Left ventricle myocardium inferior (tissue), 1 donor: ENCODE measurements around the gene KMT2D. TPM values are rescaled to one million over a fixed set of nuclear protein-coding genes. Genes with fewer than 3 reads are reported as not detected.

ENCODE experiments used
- DNase-seq: peaks from one replicate; pipeline ENCODE4 v3.0.0-alpha.2; 2020
- H3K27ac ChIP-seq: fragments of 200-600 bp; replicated peaks from 2 replicates; pipeline ENCODE4 v1.8.0; 2021
- H3K27me3 ChIP-seq: fragments of 200-600 bp; 2 replicates; pipeline ENCODE4 v1.8.0; 2021; ENCODE audit warnings: low read depth
- H3K36me3 ChIP-seq: fragments of 200-600 bp; 2 replicates; pipeline ENCODE4 v1.8.0; 2021
- H3K4me1 ChIP-seq: fragments of 200-600 bp; 2 replicates; pipeline ENCODE4 v1.8.0; 2021
- H3K4me3 ChIP-seq: fragments of 200-600 bp; 2 replicates; pipeline ENCODE4 v1.8.0; 2021; ENCODE audit warnings: mild to moderate bottlenecking, moderate library complexity
- H3K9me3 ChIP-seq: fragments of 200-600 bp; replicated peaks from 2 replicates; pipeline ENCODE4 v1.8.0; 2021
- intact Hi-C: fragments of 100-400 bp; cut with micrococcal nuclease; formaldehyde crosslinking; loops from one replicate; pipeline ENCODE4 v1.11.0; 2022
- total RNA-seq: library from RNA; stranded (reverse); fragmentation: NEBNext Ultra II Directional; extraction: Animal tissue kit (Norgen Biotek cat#: 25700); gene quantifications from one replicate; pipeline ENCODE4 v1.2.1, GENCODE V29; 2021
- TF ChIP-seq, protein P1 (sequence below): fragments of 200-600 bp; IDR thresholded peaks from 2 replicates; pipeline ENCODE4 v1.8.0; 2021; ENCODE audit warnings: antibody characterized with exemption, mild to moderate bottlenecking, borderline replicate concordance
- donor health status: DM: no; HTN: yes; CAD: no; lungs with severe emphysema.

Gene KMT2D
- total RNA-seq, 1 donor from 2014 or later: 38.5 TPM

GRCh38 chr12:49086116-49086515 is 25.5 kb upstream of the KMT2D start:
- Histone ChIP-seq H3K27me3 (peaks cover 28% of the 10 kb centered on the region), H3K9me3 (no peaks in the 10 kb centered on the region), H3K4me3 (no peak overlapping the region), H3K4me1 (peaks cover 33% of the 10 kb centered on the region), H3K36me3 (no peaks in the 10 kb centered on the region), H3K27ac (no peak overlapping the region)
- TF ChIP-seq, protein P1, sequence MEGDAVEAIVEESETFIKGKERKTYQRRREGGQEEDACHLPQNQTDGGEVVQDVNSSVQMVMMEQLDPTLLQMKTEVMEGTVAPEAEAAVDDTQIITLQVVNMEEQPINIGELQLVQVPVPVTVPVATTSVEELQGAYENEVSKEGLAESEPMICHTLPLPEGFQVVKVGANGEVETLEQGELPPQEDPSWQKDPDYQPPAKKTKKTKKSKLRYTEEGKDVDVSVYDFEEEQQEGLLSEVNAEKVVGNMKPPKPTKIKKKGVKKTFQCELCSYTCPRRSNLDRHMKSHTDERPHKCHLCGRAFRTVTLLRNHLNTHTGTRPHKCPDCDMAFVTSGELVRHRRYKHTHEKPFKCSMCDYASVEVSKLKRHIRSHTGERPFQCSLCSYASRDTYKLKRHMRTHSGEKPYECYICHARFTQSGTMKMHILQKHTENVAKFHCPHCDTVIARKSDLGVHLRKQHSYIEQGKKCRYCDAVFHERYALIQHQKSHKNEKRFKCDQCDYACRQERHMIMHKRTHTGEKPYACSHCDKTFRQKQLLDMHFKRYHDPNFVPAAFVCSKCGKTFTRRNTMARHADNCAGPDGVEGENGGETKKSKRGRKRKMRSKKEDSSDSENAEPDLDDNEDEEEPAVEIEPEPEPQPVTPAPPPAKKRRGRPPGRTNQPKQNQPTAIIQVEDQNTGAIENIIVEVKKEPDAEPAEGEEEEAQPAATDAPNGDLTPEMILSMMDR: no peak
- no peak for DNase-seq
- intact Hi-C loops: loop anchor here (5.0 to 10.0 kb wide), 2 partner anchors 36 to 149 kb away; no protein-coding TSS in a partner anchor

- peaks cover 12% of the 10 kb centered on the region for H3K27me3 ChIP-seq
- H3K4me1 ChIP-seq: peaks cover 16% of the 10 kb centered on the region
- TF ChIP-seq, protein P1: no peak
- H3K9me3 ChIP-seq: no peaks in the 10 kb centered on the region
- no peak overlapping the region for H3K27ac ChIP-seq
- H3K36me3 ChIP-seq: no peaks in the 10 kb centered on the region
- no peak for DNase-seq
- intact Hi-C loops: loop anchor here (10.0 kb wide), 1 partner anchor 150 kb away; no protein-coding TSS in a partner anchor
- no peak overlapping the region for H3K4me3 ChIP-seq
Measured at GRCh38 chr12:49084438-49084837, 23.8 kb upstream of the KMT2D start.

- Histone ChIP-seq H3K9me3 (no peaks in the 10 kb centered on the region), H3K27me3 (no peaks in the 10 kb centered on the region), H3K4me3 (no peak overlapping the region), H3K36me3 (no peaks in the 10 kb centered on the region), H3K27ac (no peak overlapping the region), H3K4me1 (no peaks in the 10 kb centered on the region)
- no peak for DNase-seq
- TF ChIP-seq, protein P1: no peak
- intact Hi-C loops: loop anchor here (10.0 kb wide), 1 partner anchor 155 kb away; no protein-coding TSS in a partner anchor
Measured at GRCh38 chr12:49079793-49080192, 19.2 kb upstream of the KMT2D start.

- no peak overlapping the region for H3K4me3 ChIP-seq
- intact Hi-C loops: no loop called here
- DNase-seq: no peak
- H3K36me3 ChIP-seq: no peaks in the 10 kb centered on the region
- peaks cover 19% of the 10 kb centered on the region for H3K4me1 ChIP-seq
- H3K27ac ChIP-seq: no peak overlapping the region
- no peaks in the 10 kb centered on the region for H3K27me3 ChIP-seq
- TF ChIP-seq, protein P1: no peak
- no peaks in the 10 kb centered on the region for H3K9me3 ChIP-seq
Measured at GRCh38 chr12:49070971-49071370, 10.4 kb upstream of the KMT2D start.

DNA sequence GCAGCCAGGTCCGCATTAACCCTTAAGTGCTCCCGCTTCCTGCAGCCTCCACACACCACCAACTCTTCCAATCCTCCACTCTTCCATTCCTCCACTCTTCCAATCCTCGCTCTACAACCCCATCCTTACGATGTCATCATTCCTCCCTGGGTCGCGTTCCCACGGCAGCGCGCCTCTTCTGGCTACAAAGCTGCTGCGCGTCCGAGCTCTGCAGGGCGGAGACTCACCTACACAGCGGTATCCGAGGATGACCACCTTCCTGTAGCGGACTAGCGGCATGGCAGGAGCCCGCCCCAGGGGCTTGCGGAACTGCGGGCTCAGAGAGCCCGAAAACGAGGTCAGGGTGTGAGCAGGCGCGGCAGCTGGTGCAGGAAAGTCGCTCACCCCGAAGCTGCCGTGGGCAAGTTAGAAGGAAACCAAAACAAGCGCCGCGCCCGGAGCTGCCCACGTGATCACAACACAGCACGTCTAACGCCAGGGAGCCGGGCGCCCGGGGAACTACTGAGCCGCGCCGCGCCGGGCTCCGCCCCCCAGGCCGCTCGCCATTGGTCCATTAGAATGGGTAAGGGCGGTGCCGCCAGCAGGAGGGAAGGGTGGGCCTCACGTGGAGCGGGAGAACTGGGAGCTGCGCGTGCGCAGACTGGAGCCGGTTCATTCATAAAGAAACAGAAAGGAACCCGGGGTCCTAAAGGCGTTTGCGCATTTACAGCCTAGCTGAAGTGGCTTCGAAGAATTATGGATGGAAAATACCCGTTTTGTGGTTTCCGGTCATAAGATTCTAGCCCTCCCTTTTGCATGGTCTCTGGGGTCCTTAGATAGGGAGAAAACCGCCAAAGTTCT is 9.1 kb upstream of the KMT2D start, which contains the start of gene RHEBL1:
RHEBL1 (minus strand) TSS at position 473 of the 840 bp plus-strand sequence; CDS start at position 279, 194 bp downstream.
- no peaks in the 10 kb centered on the region for H3K36me3 ChIP-seq
- peaks cover 19% of the 10 kb centered on the region for H3K4me1 ChIP-seq
- peak within 1 kb of the TSS; percentile 82 for H3K27ac ChIP-seq
- intact Hi-C loops: loop anchor here (10.0 kb wide), 1 partner anchor 55 kb away; no protein-coding TSS in a partner anchor
- DNase-seq: peak; percentile 99
- H3K9me3 ChIP-seq: no peaks in the 10 kb centered on the region
- peak within 1 kb of the TSS; percentile 83 for H3K4me3 ChIP-seq
- TF ChIP-seq, protein P1: no peak
- H3K27me3 ChIP-seq: no peaks in the 10 kb centered on the region
